Mucosa of rectum (tissue), 2 donors: ENCODE data around the gene ALK.

Source experiments
- H3K27ac ChIP-seq, 2 donors: one replicate each; pipeline ENCODE4 v1.7.0; 2013; ENCODE audit warnings: inconsistent platforms in 2 of 2, low read depth in 2 of 2, low read length in 2 of 2
- H3K27me3 ChIP-seq, 2 donors: one replicate each; pipeline ENCODE4 v1.7.0; 2013; ENCODE audit warnings: low read length in 2 of 2; ENCODE audit not compliant: control insufficient read depth in 2 of 2, insufficient read depth in 2 of 2
- H3K36me3 ChIP-seq, 2 donors: one replicate each; pipeline ENCODE4 v1.7.0; 2013; ENCODE audit warnings: low read length in 2 of 2; ENCODE audit not compliant: control insufficient read depth in 2 of 2, insufficient read depth in 2 of 2
- H3K4me1 ChIP-seq, 2 donors: one replicate each; pipeline ENCODE4 v1.7.0; 2013; ENCODE audit warnings: low read length in 2 of 2, mild to moderate bottlenecking in 1 of 2; ENCODE audit not compliant: control insufficient read depth in 2 of 2, insufficient read depth in 2 of 2
- H3K4me3 ChIP-seq, 2 donors: one replicate each; pipeline ENCODE4 v1.7.0; 2013; ENCODE audit warnings: low read length in 2 of 2
- H3K9ac ChIP-seq, 2 donors: one replicate each; pipeline ENCODE4 v1.7.0; 2013; ENCODE audit warnings: low read length in 2 of 2, low read depth in 1 of 2, mild to moderate bottlenecking in 1 of 2
- H3K9me3 ChIP-seq, 2 donors: one replicate each; pipeline ENCODE4 v1.7.0; 2013; ENCODE audit warnings: low read length in 2 of 2; ENCODE audit not compliant: control insufficient read depth in 2 of 2
- donor health status: healthy.
- donor health status: Normal muscosa, but diverticular disease.

The ALK gene

GRCh38 chr2:29490045-29490444, 431.3 kb downstream of the ALK start:
- Histone ChIP-seq H3K27ac (no peak overlapping the region), H3K9ac (no peak overlapping the region), H3K36me3 (no peaks in the 10 kb centered on the region), H3K4me3 (no peak overlapping the region), H3K4me1 (no peaks in the 10 kb centered on the region), H3K27me3 (no peaks in the 10 kb centered on the region), H3K9me3 (no peaks in the 10 kb centered on the region)

- no peak overlapping the region for H3K9ac ChIP-seq
- no peaks in the 10 kb centered on the region for H3K27me3 ChIP-seq
- H3K27ac ChIP-seq, result no peak overlapping the region
- no peak overlapping the region for H3K4me3 ChIP-seq
- no peaks in the 10 kb centered on the region for H3K36me3 ChIP-seq
- no peaks in the 10 kb centered on the region for H3K4me1 ChIP-seq
- H3K9me3 ChIP-seq, result no peaks in the 10 kb centered on the region
These were observed 431.8 kb downstream of the ALK start for GRCh38 chr2:29489568-29489967.

GRCh38 chr2:29487967-29488555, 433.3 kb downstream of the ALK start:
- H3K36me3 ChIP-seq, result no peaks in the 10 kb centered on the region

GRCh38 chr2:29485631-29486030, 435.8 kb downstream of the ALK start:
- Histone ChIP-seq H3K9me3 (no peaks in the 10 kb centered on the region), H3K27me3 (no peaks in the 10 kb centered on the region), H3K36me3 (no peaks in the 10 kb centered on the region), H3K4me3 (no peak overlapping the region), H3K27ac (no peak overlapping the region), H3K4me1 (no peaks in the 10 kb centered on the region), H3K9ac (no peak overlapping the region)

More at GRCh38 chr2:29487967-29488555, 433.3 kb downstream of the ALK start:
- H3K27ac ChIP-seq, result no peak overlapping the region
- no peaks in the 10 kb centered on the region for H3K9me3 ChIP-seq
- no peaks in the 10 kb centered on the region for H3K4me1 ChIP-seq
- H3K4me3 ChIP-seq, result no peak overlapping the region
- H3K27me3 ChIP-seq, result no peaks in the 10 kb centered on the region
- H3K9ac ChIP-seq, result no peak overlapping the region

GRCh38 chr2:29485117-29485516, 436.3 kb downstream of the ALK start:
- no peaks in the 10 kb centered on the region for H3K27me3 ChIP-seq
- H3K4me3 ChIP-seq, result no peak overlapping the region
- H3K4me1 ChIP-seq, result no peaks in the 10 kb centered on the region
- no peaks in the 10 kb centered on the region for H3K36me3 ChIP-seq
- no peak overlapping the region for H3K27ac ChIP-seq
- no peaks in the 10 kb centered on the region for H3K9me3 ChIP-seq
- no peak overlapping the region for H3K9ac ChIP-seq

- Histone ChIP-seq H3K4me1 (no peaks in the 10 kb centered on the region), H3K36me3 (no peaks in the 10 kb centered on the region), H3K27me3 (no peaks in the 10 kb centered on the region), H3K9me3 (no peaks in the 10 kb centered on the region), H3K9ac (no peak overlapping the region), H3K27ac (no peak overlapping the region), H3K4me3 (no peak overlapping the region)
These were observed 438.5 kb downstream of the ALK start for GRCh38 chr2:29482867-29483266.

- Histone ChIP-seq H3K4me1 (no peaks in the 10 kb centered on the region), H3K4me3 (no peak overlapping the region), H3K9me3 (no peaks in the 10 kb centered on the region), H3K9ac (no peak overlapping the region), H3K27me3 (no peaks in the 10 kb centered on the region), H3K27ac (no peak overlapping the region), H3K36me3 (no peaks in the 10 kb centered on the region)
These were observed 439.0 kb downstream of the ALK start for GRCh38 chr2:29482348-29482747.

GRCh38 chr2:29481313-29481712, 440.1 kb downstream of the ALK start:
- H3K9ac ChIP-seq, result no peak overlapping the region
- no peak overlapping the region for H3K27ac ChIP-seq
- no peaks in the 10 kb centered on the region for H3K4me1 ChIP-seq
- no peaks in the 10 kb centered on the region for H3K36me3 ChIP-seq
- H3K9me3 ChIP-seq, result no peaks in the 10 kb centered on the region
- no peak overlapping the region for H3K4me3 ChIP-seq
- H3K27me3 ChIP-seq, result no peaks in the 10 kb centered on the region

- Histone ChIP-seq H3K9ac (no peak overlapping the region), H3K9me3 (no peaks in the 10 kb centered on the region), H3K27ac (no peak overlapping the region), H3K4me1 (no peaks in the 10 kb centered on the region), H3K36me3 (no peaks in the 10 kb centered on the region), H3K27me3 (no peaks in the 10 kb centered on the region), H3K4me3 (no peak overlapping the region)
These were observed 441.0 kb downstream of the ALK start for GRCh38 chr2:29480426-29480825.

- Histone ChIP-seq H3K27me3 (no peaks in the 10 kb centered on the region), H3K4me1 (no peaks in the 10 kb centered on the region), H3K9ac (no peak overlapping the region), H3K4me3 (no peak overlapping the region), H3K9me3 (no peaks in the 10 kb centered on the region), H3K36me3 (no peaks in the 10 kb centered on the region), H3K27ac (no peak overlapping the region)
These were observed 442.0 kb downstream of the ALK start for GRCh38 chr2:29479401-29479800.

- no peak overlapping the region for H3K4me3 ChIP-seq
- H3K9ac ChIP-seq, result no peak overlapping the region
These were observed 442.7 kb downstream of the ALK start for GRCh38 chr2:29478641-29479040.

More at GRCh38 chr2:29478641-29479040, 442.7 kb downstream of the ALK start:
- Histone ChIP-seq H3K27me3 (no peaks in the 10 kb centered on the region), H3K9me3 (no peaks in the 10 kb centered on the region), H3K27ac (no peak overlapping the region), H3K4me1 (no peaks in the 10 kb centered on the region), H3K36me3 (no peaks in the 10 kb centered on the region)
